GM18526 (cell line): ENCODE results near the gene PRR5.

Experiments used
- POLR2A ChIP-seq: IDR thresholded peaks from 3 replicates; pipeline ENCODE4 v1.6.1; 2011; ENCODE audit not compliant: insufficient read length; ENCODE audit errors: extremely low read depth

The PRR5 gene

DNA sequence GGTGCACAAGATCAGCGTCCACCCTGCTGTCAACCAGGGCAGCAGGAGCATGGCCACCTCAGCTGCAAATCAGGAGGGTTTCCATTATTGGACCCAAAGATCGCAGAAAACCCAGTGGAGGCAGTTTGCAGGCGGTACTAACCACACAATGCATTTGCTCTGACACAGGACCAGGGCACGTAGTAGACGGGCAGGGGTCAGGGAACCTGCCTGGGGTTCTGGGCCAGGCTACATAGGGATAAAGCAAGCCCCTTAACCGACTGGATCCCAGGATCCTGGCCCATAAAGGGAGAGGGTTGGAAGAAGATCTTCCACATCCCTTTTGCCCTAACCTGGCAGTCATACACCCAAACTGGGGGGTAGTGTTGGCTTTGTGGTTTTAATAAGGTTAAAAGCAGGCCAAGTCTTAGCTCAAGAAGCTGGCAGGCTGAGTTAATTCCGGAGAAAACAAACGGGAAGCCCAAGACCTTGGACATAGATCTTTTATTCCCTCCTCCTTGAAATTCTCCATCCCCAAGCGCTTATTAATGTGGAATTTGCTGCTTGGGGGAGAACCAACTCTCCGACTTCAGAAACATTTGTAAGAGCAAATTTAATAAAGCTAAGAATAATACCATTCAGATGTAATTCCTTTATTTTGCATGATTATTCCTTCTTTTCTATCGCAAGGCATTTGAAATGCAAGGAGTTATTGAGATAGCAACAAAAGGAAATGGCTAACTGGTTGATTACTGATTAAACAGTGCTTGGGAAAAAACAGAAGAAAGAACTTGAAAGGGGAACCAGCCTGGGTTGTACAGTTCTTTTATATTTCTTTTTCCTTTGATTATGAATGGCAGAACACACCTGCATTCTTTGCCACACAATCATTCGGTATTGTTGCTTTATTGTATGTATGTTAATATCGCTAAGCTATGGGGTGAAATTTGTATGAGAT is 44.1 kb downstream of the PRR5 start:
- TF ChIP-seq POLR2A = no peak

DNA sequence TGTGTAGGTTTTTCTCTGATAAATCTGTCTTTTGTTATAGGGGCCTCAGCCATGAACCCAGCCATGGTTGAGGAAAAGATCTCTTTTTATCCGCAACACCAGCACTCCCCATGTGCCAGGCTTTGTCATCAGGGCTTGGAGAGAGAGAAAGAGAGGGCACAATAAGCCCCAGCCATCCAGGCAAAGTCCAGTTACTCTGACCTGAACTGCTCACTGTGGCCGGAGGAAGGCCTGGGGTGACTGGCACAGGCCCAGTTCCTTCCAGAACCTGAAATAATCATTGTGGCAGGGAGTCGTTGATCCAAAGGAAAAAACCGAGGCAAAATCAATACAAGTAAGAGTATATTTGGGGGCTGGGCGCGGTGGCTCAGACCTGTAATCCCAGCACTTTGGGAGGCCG is 46.5 kb downstream of the PRR5 start:
- TF ChIP-seq POLR2A = no peak

DNA sequence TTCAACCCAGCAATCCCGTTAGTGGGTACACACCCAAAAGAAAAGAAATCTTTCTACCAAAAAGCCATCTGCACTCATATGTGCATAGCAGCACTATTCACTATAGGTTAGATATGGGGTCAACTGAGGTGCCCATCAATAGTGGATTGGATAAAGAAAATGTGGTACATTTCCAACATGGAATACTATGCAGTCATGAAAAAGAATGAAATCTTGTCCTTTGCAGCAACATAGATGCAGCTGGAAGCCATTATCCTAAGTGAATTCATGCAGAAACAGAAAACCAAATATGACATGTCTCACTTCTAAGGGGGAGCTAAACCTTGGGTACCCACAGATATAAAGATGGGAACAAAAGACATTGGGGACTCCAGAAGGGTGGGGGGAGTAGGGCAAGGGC is 48.5 kb downstream of the PRR5 start:
- TF ChIP-seq POLR2A = no peak

DNA sequence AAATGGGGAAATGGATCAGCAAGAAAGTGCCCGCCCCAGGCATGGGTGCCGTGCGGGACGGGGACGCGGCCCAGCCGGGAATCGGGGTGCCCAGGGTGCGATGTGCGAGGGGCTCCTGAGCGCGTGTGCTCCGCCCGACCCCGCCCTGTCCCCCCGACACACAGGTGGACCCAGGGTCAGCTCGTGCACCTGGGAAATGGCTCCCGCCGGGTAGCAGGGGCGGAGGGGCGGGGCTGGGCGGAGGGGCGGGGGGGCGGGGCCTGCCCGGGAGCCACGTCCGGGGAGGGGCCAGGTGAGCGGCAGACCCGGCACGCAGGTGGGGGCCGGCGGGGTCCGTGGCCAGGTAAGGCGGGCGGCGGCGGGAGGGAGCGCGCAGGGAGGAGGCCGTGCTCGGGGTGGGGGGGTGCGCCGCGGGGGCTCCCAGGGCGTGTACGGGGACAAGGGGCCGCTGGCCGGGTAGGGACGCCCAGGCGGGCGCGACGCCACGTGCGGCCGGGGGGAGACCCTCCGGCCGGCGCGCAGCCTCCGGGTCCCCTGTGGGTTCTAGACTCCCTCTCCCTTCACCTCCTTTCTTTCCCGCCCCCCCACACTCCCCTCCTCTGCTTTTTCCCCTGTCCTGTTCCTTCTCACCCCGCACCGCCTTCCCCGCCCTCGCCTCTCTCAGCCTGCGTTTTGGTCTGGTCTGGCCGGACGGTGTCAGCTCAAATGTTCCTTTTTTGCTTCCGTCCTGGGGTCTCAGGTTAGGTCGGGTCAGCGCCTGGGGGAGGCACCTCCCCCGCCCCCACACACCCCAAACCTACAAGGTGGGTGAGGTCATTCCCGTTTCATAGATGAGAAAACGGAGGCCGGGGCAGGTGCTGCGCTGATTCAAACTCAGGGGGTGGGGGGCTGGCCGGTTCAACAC is 50.5 kb downstream of the PRR5 start, which contains the start of gene ARHGAP8:
Gene ARHGAP8, plus strand, starts transcription at position 291 of the 904 bp plus-strand sequence. CDS start 33,953 bp downstream, outside the sequence.
- no peak for TF ChIP-seq POLR2A

DNA sequence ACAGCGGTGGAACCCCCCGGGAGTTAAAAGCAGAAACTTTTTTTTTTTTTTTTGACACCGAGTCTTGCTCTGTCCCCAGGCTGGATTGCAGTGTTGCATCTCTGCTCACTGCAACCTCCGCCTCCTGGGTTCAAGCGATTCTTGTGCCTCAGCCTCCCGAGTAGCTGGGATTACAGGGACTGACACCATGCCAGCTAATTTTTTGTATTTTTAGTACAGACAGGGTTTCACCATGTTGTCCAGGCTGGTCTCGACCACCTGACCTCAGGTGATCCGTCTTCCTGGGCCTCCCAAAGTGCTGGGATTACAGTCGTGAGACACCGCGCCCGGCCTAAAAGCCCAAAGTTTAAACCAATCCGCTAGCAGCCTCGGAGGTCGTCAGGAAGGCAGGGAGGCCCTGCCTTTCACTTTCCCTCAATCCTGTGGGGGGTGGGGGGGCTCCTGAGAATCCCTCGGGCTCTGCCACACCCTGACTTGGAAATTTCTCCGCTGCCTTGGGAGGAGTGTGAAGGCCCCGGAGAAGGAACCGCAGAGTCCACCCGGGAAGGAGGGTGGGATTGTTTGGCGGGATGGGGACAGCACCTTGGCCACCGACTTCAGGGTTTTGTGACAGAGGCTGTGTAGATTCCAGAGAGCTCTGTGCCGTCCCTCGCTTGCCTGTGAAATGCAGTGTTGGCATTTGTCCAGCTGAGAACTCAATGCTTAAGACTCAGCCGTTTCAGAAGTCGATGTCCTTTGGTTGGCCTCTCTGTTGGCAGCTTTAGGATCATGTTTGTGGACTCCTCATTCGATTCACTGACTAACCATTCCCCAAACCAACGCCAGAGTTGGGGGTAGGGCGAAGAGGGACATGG is 51.4 kb downstream of the PRR5 start:
- TF ChIP-seq POLR2A = no peak

DNA sequence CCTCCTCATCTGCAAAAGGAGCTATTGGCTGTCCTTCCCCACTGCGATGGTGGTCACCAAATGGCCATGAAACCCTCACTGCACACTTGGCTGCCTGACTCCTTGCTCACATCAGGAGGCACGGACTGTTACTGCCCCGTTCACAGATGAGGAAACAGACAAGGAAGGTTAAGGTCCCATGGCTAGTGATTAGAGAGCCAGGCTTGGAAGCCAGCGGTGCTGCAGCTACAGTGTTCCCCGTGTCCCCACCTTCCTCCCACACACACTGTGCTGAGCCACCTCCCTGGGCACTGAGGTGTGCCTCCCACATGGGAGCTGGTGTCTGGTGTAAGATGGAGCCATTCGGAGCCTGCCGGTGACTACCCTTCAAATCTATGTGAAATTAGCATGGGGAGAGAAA is 53.0 kb downstream of the PRR5 start:
- no peak for TF ChIP-seq POLR2A

DNA sequence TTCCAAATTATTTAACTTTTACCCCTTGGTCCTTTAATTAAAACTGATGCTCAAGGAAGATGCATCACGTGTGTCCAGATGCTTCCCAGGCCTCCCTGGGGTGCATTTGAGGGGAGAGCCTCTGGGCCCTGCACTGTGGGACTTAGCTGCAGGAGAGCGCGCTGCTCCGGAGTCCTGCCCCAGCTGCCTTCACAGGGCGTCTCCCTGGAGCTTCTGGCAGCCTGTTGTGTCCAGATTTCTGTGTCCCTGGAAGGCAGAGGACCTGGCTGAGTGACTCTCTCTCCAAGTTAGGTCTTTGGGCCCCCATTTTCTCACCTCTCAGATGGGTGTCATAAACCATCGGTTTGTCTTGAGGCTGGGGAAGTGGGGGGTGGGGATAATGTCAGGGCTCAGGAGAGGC is 53.4 kb downstream of the PRR5 start:
- TF ChIP-seq POLR2A = no peak

DNA sequence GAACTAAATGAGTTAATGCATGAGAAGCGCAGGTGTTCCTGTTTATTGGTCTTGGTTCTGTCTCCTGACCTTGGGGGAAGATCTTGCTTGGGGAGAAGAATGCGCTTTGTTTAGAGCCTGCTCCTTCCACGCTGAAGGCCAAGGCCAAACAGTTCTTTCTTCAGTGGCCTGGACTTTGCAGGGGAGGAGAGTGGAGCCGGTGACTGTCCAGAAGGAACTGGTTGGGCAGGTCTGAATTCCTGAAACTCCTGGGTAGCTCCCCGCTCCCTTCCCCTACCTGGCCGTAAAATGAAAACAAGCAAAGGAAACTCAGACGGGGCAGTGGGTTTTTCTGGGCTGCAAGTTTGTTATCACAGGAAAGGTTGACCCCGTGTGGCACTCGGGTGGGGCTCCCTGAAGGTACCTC is 54.0 kb downstream of the PRR5 start:
- no peak for TF ChIP-seq POLR2A

DNA sequence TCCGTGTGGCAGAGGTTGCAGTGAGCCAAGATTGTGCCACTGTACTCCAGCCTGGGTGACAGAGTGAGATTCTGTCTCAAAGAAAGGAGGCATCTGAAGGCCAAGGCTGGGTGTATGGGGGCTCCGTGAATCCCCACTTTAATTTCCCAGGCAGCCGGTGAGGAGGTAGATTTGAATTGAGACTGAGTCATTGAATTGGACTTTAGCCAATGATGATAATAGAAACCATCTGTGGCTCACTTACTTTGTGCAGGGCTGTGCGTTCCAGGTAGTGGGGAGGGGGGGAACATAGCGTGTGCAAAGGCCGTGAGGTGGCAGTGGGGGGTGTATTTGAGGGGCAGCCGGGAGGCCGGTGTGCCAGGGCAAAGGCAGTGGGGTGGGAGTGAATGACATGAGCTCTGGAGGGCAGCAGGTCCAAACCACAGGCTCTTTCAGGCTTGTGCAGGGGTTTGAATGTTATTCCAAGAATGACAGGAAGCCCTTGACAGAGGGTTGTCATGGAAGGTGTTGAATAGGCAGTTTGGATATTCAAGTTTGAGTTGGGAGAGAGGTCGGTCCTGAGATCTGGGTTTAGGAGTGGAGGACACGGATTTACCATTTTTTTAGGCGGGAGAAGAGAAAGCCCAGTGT is 56.5 kb downstream of the PRR5 start:
- no peak for TF ChIP-seq POLR2A

DNA sequence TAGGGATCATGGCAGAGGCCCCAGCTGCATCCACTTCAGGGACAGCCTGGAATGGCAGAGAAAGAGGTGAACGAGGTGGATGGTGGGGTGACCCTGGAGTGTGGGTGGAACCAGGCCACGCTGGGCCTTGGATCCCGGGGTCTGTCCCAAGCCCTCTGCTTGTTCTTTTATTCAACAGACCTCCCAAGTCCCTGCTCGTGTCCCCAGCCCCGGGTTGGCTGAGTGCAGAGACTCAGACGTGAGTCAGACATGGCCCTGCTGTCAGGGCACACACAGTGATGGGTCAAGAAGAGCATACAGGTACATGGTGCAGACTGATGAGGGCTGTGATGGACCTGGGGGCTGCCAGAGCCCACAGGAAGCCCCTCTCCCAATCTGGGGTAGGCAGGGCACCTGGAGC is 57.0 kb downstream of the PRR5 start:
- TF ChIP-seq POLR2A = no peak

DNA sequence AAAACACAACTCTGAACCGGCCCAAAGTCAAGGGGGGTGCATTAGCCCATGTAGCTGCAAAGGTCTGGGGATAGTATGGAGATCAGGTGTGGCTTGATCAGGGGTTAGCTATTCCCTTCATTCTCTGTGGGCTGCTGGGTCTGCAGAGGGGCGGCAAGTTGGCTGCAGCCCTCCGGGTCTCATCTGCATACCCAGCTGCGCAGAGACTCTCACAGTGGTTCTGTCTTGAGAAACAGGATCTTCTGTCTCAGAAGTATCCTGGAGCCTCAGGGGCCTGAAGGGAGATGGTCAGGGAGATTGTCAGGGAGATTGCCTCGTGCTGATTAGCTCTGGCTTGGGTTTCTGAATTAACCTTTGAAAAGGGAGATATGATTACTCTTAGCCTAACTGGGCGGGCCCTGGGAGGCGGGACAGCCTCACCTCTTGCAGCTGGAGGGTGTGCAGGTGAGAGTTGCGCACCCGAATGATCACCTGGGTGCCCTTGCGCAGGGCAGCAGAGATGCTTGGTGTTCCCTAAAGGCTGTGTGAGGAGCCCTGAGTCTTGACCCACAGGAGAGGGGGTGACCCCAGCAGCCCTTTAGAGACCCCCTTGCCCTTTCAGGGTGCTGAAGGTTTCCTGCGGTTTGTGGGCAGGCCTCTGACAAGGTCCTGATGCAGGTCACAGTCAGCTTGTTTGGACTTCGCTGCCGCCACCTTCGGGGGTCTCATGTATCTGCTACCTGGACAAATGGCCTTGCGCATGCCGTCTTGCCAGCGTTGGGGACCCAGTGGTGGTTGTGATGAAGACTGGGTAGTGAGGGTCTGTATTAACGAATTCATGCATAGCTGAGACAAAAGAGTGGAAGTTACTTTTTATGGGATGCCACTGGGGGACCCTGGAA is 57.7 kb downstream of the PRR5 start:
- TF ChIP-seq POLR2A = no peak

DNA sequence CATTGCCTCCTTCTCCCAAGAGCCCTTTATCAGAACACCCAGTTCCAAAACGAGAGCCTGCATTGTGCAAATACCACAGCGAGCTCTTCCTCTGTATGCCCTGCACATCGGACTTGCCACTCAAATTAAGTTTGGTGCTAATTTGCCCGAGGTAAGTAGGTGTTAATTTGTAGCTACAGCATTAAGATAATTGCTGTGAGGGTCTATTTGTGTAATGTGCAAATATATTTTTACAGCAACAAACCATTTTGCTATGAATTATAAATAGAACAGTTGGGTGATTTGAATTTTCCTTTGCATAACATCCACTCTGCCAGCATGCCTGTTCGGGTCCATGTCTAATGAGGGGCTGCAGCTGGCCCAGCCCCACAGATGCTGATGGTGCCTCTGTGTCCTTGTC is 58.5 kb downstream of the PRR5 start:
- TF ChIP-seq POLR2A = no peak

DNA sequence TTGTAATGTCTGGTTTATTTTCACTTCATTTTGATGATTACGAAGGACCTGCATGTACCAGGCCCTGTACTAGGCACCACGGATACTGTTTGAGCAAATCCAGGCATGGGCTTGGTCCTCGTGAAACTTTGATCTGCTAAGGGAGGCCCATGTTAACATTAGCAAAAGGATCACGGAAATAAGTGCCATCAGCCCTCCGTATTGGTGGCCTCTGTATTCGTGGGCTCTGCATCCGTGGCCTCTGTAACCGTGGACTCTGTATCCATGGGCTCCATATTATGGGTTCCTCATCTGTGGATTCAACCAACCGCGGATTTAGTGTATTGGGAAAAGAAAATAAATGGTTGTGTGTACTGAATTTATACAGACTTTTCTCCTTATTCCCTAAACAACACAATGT is 59.0 kb downstream of the PRR5 start:
- TF ChIP-seq POLR2A = no peak

DNA sequence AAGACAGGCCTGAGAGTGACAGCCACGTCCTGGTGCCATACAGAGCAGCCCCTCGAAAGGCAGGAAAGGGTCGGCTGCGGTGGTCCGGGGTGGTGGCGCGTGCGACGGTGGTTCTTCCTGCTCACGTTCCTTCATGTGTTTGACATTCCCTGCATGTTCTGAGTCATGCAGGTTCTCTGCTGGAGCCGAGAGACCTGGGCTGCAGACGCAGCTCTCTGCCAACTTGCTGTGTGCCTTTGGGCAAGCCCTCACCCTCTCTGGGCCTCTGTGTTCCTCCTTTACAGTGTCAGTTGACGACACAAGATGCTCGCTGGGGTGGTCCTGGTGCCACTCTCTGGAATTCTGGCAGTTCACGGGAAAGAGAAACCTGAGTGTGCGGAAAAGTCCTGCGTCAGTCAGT is 62.4 kb downstream of the PRR5 start:
- TF ChIP-seq POLR2A = no peak
